Mesothelial cell of epicardium (in vitro differentiated cells): Measurements from ENCODE around the gene ADPRHL1. TPM values are rescaled to one million over a fixed set of nuclear protein-coding genes. Genes with fewer than 3 reads are reported as not detected.
"Not testable (repeated sequence)": the region's sequence is repeated elsewhere in the genome, so short reads cannot be mapped to it uniquely, and the experiment has no call there.

Experiments used
- DNase-seq, 2 experiments: peaks; one replicate each; pipeline ENCODE4 v3.0.0; 2021; ENCODE audit warnings: low spot score in 2 of 2; ENCODE audit not compliant: unreplicated experiment in 2 of 2
- H3K27ac Mint-ChIP-seq: 2 replicates; pipeline ENCODE4 v1.8.0; 2021; ENCODE audit warnings: mixed read lengths
- H3K27me3 Mint-ChIP-seq: 2 replicates; pipeline ENCODE4 v1.8.0; 2021; ENCODE audit warnings: low read depth, mixed read lengths
- H3K36me3 Mint-ChIP-seq: 2 replicates; pipeline ENCODE4 v1.8.0; 2021; ENCODE audit warnings: mixed read lengths
- H3K4me1 Mint-ChIP-seq: 2 replicates; pipeline ENCODE4 v1.8.0; 2021; ENCODE audit warnings: mixed read lengths
- H3K4me3 Mint-ChIP-seq: 2 replicates; pipeline ENCODE4 v1.8.0; 2021; ENCODE audit warnings: mild to moderate bottlenecking, moderate library complexity, mixed read lengths
- H3K9me3 Mint-ChIP-seq: 2 replicates; pipeline ENCODE4 v1.8.0; 2021; ENCODE audit warnings: mixed read lengths
- total RNA-seq: library from RNA; stranded (reverse); gene quantifications from 3 replicates; pipeline ENCODE4 v1.2.1, GENCODE V29; 2021
- TF ChIP-seq, protein P1 (sequence below): fragments of 200-600 bp; sonication (generic); IDR thresholded peaks from one replicate; pipeline ENCODE4 v1.5.0; 2021; ENCODE audit warnings: antibody characterized with exemption; ENCODE audit not compliant: unreplicated experiment

ADPRHL1 gene
- total RNA-seq, 1 donor from 2014 or later: 4.2 TPM

DNA sequence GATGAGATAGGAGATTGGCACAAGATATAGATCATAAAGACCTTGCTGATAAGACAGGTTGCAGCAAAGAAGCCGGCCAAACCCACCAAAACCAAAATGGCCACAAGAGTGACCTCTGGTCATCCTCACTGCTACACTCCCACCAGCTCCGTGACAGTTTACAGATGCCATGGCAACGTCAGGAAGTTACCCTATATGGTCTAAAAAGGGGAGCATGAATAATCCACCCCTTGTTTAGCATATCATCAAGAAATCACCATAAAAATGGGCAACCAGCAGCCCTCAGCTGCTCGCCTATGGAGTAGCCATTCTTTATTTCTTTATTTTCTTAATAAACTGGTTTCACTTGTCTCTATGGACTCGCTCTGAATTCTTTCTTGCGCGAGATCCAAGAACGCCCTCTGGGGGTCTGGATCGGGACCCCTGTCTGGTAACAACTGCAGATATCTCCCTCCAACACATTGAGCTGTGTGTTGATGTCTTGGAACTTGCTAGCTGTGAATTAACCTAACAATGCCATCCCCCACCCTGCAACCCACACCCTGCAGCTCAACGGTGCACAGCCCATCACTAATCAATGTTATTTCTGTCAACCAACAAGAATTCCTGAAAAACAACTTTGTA, 62.3 kb downstream of the ADPRHL1 start:
- Mint-ChIP-seq H3K4me1 (peaks cover 5% of the 10 kb centered on the region), H3K36me3 (no peaks in the 10 kb centered on the region), H3K9me3 (peaks cover 19% of the 10 kb centered on the region), H3K27me3 (no peaks in the 10 kb centered on the region), H3K27ac (no peak overlapping the region), H3K4me3 (no peak overlapping the region)
- no peak for DNase-seq
- TF ChIP-seq, protein P1, sequence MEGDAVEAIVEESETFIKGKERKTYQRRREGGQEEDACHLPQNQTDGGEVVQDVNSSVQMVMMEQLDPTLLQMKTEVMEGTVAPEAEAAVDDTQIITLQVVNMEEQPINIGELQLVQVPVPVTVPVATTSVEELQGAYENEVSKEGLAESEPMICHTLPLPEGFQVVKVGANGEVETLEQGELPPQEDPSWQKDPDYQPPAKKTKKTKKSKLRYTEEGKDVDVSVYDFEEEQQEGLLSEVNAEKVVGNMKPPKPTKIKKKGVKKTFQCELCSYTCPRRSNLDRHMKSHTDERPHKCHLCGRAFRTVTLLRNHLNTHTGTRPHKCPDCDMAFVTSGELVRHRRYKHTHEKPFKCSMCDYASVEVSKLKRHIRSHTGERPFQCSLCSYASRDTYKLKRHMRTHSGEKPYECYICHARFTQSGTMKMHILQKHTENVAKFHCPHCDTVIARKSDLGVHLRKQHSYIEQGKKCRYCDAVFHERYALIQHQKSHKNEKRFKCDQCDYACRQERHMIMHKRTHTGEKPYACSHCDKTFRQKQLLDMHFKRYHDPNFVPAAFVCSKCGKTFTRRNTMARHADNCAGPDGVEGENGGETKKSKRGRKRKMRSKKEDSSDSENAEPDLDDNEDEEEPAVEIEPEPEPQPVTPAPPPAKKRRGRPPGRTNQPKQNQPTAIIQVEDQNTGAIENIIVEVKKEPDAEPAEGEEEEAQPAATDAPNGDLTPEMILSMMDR: peak; percentile 18

DNA sequence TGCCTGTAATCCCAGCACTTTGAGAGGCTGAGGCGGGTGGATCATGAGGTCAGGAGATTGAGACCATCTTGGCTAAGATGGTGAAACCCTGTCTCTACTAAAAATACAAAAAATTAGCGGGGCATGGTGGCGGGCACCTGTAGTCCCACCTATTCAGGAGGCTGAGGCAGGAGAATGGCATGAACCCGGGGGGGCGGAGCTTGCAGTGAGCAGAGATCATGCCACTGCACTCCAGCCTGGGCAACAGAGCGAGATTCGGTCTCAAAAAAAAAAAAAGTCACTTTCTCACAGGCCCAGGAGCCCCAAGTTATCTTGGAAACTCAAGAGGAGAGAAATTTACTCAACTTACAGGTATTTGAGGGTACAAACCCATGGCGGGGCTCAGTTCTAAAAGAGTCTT, 63.7 kb downstream of the ADPRHL1 start:
- not testable (repeated sequence) for H3K27ac Mint-ChIP-seq, DNase-seq, H3K4me3 Mint-ChIP-seq, H3K36me3 Mint-ChIP-seq, H3K27me3 Mint-ChIP-seq, H3K4me1 Mint-ChIP-seq
- H3K9me3 Mint-ChIP-seq: peaks cover 29% of the 10 kb centered on the region

DNA sequence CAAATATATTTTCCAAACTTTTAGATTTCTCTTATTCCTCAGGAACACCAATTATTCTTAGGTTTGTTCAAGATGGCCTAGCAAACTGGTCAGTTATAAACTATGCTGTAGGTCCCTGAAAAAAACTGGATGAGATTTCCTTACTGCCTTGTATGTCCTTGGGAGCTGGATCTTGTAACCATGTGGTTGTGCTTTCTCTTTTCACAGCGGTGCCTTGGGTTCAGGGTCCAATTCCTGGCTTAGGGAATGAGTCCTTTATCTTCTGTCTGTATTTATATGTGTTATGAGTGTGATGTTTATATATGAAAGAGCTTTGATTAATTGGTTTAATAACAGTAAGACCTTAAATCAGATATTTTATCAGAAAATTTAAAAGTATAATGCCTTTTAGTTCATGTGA, 65.9 kb downstream of the ADPRHL1 start:
- H3K27ac Mint-ChIP-seq: no peak overlapping the region
- H3K27me3 Mint-ChIP-seq: no peaks in the 10 kb centered on the region
- peaks cover 7% of the 10 kb centered on the region for H3K36me3 Mint-ChIP-seq
- DNase-seq: no peak
- no peak overlapping the region for H3K4me3 Mint-ChIP-seq
- peaks cover 47% of the 10 kb centered on the region for H3K9me3 Mint-ChIP-seq
- H3K4me1 Mint-ChIP-seq: no peaks in the 10 kb centered on the region
- TF ChIP-seq, protein P1: no peak

DNA sequence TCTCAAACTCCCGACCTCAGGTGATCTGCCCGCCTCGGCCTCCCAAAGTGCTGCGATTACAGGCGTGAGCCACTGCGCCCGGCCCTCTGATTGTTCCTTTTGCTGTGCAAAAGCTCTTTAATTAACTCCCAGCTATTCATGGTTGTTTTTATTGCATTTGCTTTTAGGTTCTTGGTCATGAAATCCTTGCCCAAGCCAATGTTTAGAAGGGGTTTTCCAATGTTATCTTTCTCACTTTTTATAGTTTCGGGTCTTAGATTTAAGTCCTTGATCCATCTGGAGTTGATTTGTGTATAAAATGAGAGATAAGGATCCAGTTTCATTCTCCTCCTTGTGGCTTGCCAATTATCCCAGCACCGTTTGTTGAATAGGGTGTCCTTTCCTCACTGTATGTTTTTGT, 70.2 kb downstream of the ADPRHL1 start:
- Mint-ChIP-seq H3K9me3 (peaks cover 50% of the 10 kb centered on the region), H3K4me1 (no peaks in the 10 kb centered on the region), H3K4me3 (no peak overlapping the region), H3K27ac (no peak overlapping the region), H3K36me3 (peaks cover 9% of the 10 kb centered on the region), H3K27me3 (peaks cover 2% of the 10 kb centered on the region)
- DNase-seq: no peak
- TF ChIP-seq, protein P1: no peak

DNA sequence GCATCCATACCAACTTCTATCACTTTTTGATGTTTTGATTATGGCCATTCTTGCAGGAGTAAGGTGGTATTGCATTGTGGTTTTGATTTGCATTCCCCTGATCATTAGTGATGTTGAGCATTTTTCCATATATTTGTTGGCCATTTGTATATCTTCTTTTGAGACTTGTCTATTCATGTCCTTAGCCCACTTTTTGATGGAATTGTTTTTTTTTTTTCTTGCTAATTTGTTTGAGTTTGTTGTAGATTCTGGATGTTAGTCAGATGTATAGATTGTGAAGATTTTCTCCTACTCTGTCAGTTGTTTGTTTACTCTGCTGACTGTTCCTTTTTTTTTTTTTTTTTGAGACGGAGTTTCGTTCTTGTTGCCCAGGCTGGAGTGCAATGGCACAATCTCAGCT, 70.7 kb downstream of the ADPRHL1 start:
- H3K27me3 Mint-ChIP-seq, H3K36me3 Mint-ChIP-seq, DNase-seq, H3K4me3 Mint-ChIP-seq, H3K4me1 Mint-ChIP-seq, H3K27ac Mint-ChIP-seq: not testable (repeated sequence)
- peaks cover 50% of the 10 kb centered on the region for H3K9me3 Mint-ChIP-seq

DNA sequence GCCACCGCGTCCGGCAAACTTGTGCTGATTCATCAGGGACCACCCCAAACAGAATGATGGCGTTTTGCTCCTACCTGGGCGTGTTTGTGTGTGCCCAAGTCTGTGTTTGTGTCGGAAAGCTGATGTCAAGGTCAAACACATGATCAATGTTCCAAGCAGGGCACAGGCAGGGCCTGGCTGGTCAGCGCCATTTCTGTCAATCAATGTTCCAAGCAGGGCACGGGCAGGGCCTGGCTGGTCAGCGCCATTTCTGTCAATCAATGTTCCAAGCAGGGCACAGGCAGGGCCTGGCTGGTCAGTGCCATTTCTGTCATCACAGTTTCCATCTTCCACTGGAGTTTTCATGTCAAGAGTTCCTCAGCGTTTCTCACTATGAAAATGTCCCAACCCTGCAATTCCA, 74.5 kb downstream of the ADPRHL1 start:
- Mint-ChIP-seq H3K4me1 (no peaks in the 10 kb centered on the region), H3K4me3 (no peak overlapping the region), H3K9me3 (peaks cover 19% of the 10 kb centered on the region), H3K27ac (no peak overlapping the region), H3K36me3 (peaks cover 5% of the 10 kb centered on the region), H3K27me3 (peaks cover 24% of the 10 kb centered on the region)
- no peak for DNase-seq
- TF ChIP-seq, protein P1: no peak
